SK-N-MC (cell line): ENCODE measurements around the gene ZFR2.
"Not testable (repeated sequence)": the region's sequence is repeated elsewhere in the genome, so short reads cannot be mapped to it uniquely, and the experiment has no call there.

Source experiments
- DNase-seq: peaks from one replicate; pipeline ENCODE4 v3.0.0-alpha.2; 2011; ENCODE audit warnings: low read depth, low spot score
- H3K27ac ChIP-seq: fragments of 200-600 bp; sonication (generic); 2 replicates; pipeline ENCODE4 v1.5.1; 2016; ENCODE audit warnings: mixed run types
- H3K36me3 ChIP-seq: fragments of 200-600 bp; sonication (generic); 2 replicates; pipeline ENCODE4 v1.6.1; 2017; ENCODE audit warnings: antibody characterized with exemption, low read length, mixed read lengths; ENCODE audit not compliant: insufficient read depth
- H3K4me3 ChIP-seq: fragments of 200-600 bp; sonication (generic); 2 replicates; pipeline ENCODE4 v1.5.1; 2016
- H3K9ac ChIP-seq: fragments of 200-600 bp; sonication (generic); 2 replicates; pipeline ENCODE4 v1.8.0; 2017; ENCODE audit warnings: mixed run types, mixed read lengths; ENCODE audit not compliant: insufficient read length
- H3K9me3 ChIP-seq: fragments of 200-600 bp; sonication (generic); 2 replicates; pipeline ENCODE4 v1.6.1; 2017; ENCODE audit warnings: low read depth, mild to moderate bottlenecking, antibody characterized with exemption, low read length, moderate library complexity, mixed read lengths
- EZH2 ChIP-seq: fragments of 200-600 bp; sonication (generic); IDR thresholded peaks from one replicate; pipeline ENCODE4 v1.6.1; 2017; ENCODE audit warnings: antibody characterized with exemption
- FOXP2 ChIP-seq: optimal IDR thresholded peaks from 2 replicates; pipeline ENCODE3; 2011; ENCODE audit warnings: mild to moderate bottlenecking, moderate library complexity; ENCODE audit not compliant: insufficient read depth; ENCODE audit errors: extremely low read length, control extremely low read depth
- POLR2AphosphoS5 ChIP-seq: IDR thresholded peaks from 2 replicates; pipeline ENCODE4 v1.6.1; 2012; ENCODE audit warnings: mild to moderate bottlenecking, low read depth, low read length, borderline replicate concordance

The ZFR2 gene

DNA sequence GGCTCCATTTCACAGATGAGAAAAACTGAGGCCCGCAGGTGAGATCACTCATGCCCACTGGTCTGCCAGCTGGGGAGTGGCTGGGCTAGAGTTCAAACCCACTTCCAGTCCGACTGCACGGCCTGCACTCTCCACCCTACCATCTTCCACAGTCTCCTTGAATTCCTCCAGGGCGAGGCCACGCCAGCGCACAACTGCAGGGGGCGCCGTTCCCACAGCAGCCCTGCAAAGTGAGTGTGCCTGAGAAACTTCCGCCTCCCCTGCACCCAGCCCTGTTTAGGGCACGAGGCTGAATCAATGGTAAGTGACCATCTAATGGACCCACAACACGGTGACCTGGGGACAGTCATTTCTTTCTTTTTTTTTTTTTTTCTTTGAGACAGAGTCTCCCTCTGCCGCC lies 10.8 kb upstream of the ZFR2 start:
- Histone ChIP-seq H3K27ac (no peak overlapping the region), H3K4me3 (no peak overlapping the region), H3K9ac (no peak overlapping the region), H3K9me3 (no peaks in the 10 kb centered on the region), H3K36me3 (no peaks in the 10 kb centered on the region)
- TF ChIP-seq EZH2 (no peak), POLR2AphosphoS5 (no peak), FOXP2 (no peak)
- no peak for DNase-seq

DNA sequence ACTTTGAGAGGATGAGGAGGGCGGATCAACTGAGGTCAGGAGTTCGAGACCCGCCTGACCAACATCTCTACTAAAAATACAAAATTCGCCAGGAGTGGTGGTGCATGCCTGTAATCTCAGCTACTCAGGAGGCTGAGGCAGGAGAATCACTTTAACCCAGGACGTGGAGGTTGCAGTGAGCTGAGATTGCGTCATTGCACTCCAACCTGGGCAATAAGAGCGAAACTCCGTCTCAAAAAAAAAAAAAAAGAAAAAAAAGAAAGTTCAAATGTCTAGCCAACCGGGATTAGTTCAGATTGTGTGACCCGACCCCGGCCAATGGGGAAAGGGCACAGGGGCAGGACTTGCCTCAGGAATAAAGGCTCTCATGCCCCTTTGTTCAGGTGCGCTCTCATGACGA lies 5.9 kb upstream of the ZFR2 start:
- H3K9me3 ChIP-seq, H3K9ac ChIP-seq, DNase-seq, H3K4me3 ChIP-seq, H3K36me3 ChIP-seq, H3K27ac ChIP-seq: not testable (repeated sequence)

DNA sequence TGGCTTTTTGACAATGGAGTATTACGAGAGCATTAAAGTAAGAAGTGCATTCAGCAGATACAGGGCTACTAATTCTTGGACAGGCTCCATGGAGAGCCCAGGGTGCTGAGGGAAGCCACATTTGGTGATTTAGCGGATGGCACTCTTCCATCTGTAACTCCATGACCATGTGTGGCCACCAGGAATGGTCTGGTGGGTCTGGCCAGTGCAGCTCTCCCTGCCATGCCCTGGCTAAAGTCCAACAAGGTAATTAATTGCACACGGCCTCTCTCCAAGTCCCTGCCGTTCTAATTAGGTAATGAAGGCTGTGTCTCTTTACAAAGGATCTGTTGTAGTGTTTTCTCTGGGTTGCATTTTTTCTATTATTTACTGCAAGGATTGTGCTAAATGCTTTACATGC lies 4.3 kb upstream of the ZFR2 start:
- H3K27ac ChIP-seq: no peak overlapping the region
- no peak overlapping the region for H3K4me3 ChIP-seq
- no peak overlapping the region for H3K9ac ChIP-seq
- H3K36me3 ChIP-seq: no peaks in the 10 kb centered on the region
- no peak for DNase-seq
- TF ChIP-seq FOXP2 (no peak), POLR2AphosphoS5 (no peak), EZH2 (no peak)
- no peaks in the 10 kb centered on the region for H3K9me3 ChIP-seq

DNA sequence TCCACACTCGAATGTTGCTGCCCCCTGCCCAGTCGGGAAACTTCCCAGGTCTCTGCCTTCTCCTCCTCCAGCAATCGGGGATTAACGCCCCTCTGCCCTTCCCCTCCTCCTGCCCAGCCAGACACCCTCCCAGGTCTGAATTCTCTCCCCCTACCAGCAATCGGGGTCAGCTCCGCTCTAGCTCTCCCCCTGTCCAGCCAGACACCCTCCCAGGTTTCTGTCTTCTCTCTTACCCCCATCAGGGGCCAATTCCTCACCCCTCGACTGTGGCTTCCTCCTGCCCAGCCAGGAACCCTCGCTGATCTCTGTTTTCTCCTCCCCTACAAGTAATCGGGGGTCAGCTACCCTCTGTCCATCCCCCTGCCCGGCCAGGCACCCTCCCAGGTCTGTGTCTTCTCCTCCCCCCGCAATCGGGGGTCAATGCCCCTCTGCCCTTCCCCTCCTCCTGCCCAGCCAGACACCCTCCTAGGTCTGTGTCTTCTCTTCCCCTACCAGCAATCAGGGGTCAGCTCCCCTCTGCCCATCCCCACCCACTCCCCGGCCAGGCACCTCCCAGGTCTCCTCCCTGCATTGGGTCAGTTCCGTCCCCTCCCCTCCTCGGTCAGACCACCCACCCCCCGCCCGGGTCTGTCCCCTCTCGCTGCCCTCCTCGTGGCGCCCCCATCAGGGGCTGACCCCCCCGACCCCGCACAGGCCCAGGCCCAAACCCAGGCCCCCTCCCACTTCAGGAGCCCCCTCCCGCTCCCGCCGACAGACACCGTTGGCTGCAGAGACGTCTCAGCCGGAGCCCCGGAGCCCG lies 668 bp downstream of the ZFR2 start:
- no peak for TF ChIP-seq POLR2AphosphoS5
- no peak for TF ChIP-seq FOXP2
- TF ChIP-seq EZH2: no peak
- Histone ChIP-seq H3K4me3 (no peak overlapping the region), H3K9me3 (no peaks in the 10 kb centered on the region), H3K27ac (no peak overlapping the region), H3K9ac (no peak overlapping the region), H3K36me3 (no peaks in the 10 kb centered on the region)
- DNase-seq: no peak

DNA sequence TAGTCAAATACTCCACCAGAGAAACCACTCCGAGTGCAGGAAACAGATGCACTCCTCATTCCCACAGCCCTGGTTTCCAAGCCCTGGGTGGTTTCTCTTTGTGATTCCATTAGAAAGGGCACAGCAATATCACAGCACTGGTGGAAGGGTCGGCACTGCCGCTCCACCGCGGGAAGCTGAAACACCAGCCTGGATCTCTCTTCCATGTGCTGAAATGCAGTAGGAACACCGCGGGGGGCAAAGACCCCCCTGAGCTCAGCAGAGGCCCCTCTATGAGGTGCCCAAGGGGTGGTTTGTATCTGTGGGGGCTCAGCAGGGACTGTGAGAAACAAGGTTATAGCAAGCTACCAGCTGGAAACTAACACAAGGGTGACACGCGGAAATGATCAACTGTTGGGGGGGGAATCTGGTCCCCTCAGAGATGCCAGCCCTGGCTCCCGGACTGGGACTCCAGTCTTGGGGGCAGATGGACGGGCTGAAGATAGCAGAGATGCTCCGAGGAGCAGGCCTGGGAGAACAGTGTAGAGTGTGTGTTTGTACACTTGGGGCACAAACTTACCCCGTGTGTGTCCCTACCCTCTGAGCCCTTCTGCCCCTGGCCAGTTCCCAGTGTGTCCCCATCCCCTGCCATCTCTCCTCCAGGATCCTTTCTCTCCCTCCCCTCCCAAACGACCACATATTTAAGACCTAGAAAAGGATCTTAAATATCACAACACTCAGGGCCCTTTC lies 1.8 kb downstream of the ZFR2 start:
- no peak overlapping the region for H3K9ac ChIP-seq
- no peaks in the 10 kb centered on the region for H3K36me3 ChIP-seq
- TF ChIP-seq POLR2AphosphoS5: no peak
- TF ChIP-seq FOXP2: no peak
- no peak for TF ChIP-seq EZH2
- H3K27ac ChIP-seq: no peak overlapping the region
- no peak for DNase-seq
- H3K4me3 ChIP-seq: no peak overlapping the region
- H3K9me3 ChIP-seq: no peaks in the 10 kb centered on the region

DNA sequence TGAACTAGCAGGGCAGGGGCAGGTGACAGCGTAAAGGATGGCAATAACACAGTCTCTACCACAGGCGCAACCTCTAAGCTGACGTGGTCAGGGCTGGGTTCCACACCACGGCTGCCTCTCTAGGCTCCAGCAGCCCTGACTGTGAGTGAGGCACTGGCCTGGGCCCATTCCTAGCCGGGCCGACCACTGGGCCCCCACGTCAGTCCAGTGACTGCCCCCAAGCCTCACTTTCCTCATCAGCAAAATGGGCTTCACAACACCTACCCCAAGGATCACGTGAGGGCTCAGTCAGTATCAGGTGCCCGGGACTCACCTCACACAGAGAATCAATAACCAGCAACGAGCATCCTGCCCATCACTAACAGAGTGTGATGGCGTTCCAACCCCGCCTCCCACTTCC lies 5.2 kb downstream of the ZFR2 start:
- no peak overlapping the region for H3K4me3 ChIP-seq
- H3K36me3 ChIP-seq: no peaks in the 10 kb centered on the region
- no peaks in the 10 kb centered on the region for H3K9me3 ChIP-seq
- no peak overlapping the region for H3K27ac ChIP-seq
- H3K9ac ChIP-seq: no peak overlapping the region
- DNase-seq: no peak
- TF ChIP-seq EZH2 (no peak), POLR2AphosphoS5 (no peak)

DNA sequence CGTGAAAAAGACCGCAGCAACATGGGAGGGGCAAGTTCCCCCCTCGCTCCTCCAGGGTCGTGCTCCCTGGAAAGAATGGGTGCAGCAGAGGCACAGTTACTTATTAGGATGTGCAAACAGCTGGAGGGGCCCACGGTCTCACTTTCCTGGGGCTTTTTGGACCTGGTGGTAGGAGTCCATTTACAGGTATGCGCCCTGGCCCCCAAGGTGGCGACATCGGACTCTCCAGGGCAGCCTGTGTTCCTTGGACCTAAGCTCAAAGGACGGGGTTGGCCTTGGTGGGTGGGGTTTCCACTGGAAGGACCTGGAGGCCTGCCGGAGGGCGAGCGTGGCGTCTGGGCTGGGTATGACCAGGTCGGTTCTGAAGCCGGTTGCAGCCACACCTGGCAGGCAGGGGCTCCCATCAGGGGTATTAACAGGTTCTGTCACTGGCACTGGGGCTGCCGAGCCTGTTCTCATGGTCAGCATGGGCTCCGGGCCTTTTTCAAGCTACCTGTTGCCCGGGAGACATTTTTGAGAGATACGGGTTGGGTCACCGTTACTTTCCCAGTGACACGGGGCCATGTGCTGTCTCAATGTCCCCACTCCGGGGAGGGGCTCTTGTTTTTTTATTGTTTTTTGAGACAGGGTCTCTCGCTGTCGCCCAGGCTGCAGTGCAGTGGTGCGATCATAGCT lies 5.9 kb downstream of the ZFR2 start:
- Histone ChIP-seq H3K4me3 (no peak overlapping the region), H3K36me3 (no peaks in the 10 kb centered on the region), H3K9ac (no peak overlapping the region), H3K27ac (no peak overlapping the region), H3K9me3 (no peaks in the 10 kb centered on the region)
- DNase-seq: no peak
- TF ChIP-seq FOXP2 (no peak), EZH2 (no peak), POLR2AphosphoS5 (no peak)

DNA sequence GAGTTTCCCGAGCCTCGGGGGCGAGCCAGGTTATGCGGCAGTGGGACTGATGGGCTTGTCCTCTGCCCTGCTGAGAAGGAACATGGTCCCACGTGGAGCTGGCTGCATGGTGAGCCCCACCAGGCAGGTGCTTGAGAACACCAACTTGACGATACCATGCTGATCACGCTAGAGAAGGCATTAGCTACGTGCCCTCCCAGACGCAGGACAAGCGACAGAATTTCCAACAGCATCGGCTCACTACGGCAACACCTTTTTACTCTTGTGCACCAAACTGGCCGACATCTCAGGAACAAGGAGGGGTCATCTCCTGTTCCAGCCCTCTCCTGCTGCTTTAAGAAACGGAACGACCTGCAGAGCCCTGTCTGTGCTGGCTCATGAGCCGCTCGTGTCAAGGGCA lies 8.3 kb downstream of the ZFR2 start:
- Histone ChIP-seq H3K4me3 (no peak overlapping the region), H3K9ac (no peak overlapping the region), H3K9me3 (no peaks in the 10 kb centered on the region), H3K36me3 (no peaks in the 10 kb centered on the region), H3K27ac (no peak overlapping the region)
- DNase-seq: no peak
- TF ChIP-seq FOXP2 (no peak), POLR2AphosphoS5 (no peak)
